NK-92 treated with Interleukin-12 subunit alpha and Interleukin-12 subunit beta, amount 100 ng/mL, for 24 hours (cell line): Measurements from ENCODE around the gene ARL5A.

Experiments
- DNase-seq: peaks from one replicate; lab custom pipeline; 2025; lab: John Stamatoyannopoulos, UW

The ARL5A gene

GRCh38 chr2:151840216-151841046 lies 12.2 kb upstream of the ARL5A start:
- no peak for DNase-seq

GRCh38 chr2:151837926-151838325 lies 9.7 kb upstream of the ARL5A start:
- no peak for DNase-seq

GRCh38 chr2:151833984-151834383 lies 5.8 kb upstream of the ARL5A start:
- DNase-seq = no peak

- DNase-seq = no peak
Observed at GRCh38 chr2:151830961-151831360, 2.7 kb upstream of the ARL5A start.

GRCh38 chr2:151828890-151829324 lies 686 bp upstream of the ARL5A start:
- DNase-seq = no peak

- DNase-seq = peak; percentile 9
Observed at GRCh38 chr2:151827564-151828142, 568 bp downstream of the ARL5A start.

GRCh38 chr2:151826737-151827157 lies 1.5 kb downstream of the ARL5A start:
- DNase-seq = no peak

GRCh38 chr2:151824886-151825285 lies 3.3 kb downstream of the ARL5A start:
- no peak for DNase-seq

GRCh38 chr2:151823651-151824050 lies 4.6 kb downstream of the ARL5A start:
- no peak for DNase-seq

- no peak for DNase-seq
Observed at GRCh38 chr2:151819920-151820319, 8.3 kb downstream of the ARL5A start.

GRCh38 chr2:151817929-151818328 lies 10.3 kb downstream of the ARL5A start:
- DNase-seq = no peak

GRCh38 chr2:151816843-151817242 lies 11.4 kb downstream of the ARL5A start:
- DNase-seq = no peak

- no peak for DNase-seq
Observed at GRCh38 chr2:151815821-151816489, 12.3 kb downstream of the ARL5A start.

GRCh38 chr2:151810489-151810888 lies 17.7 kb downstream of the ARL5A start:
- DNase-seq = no peak

GRCh38 chr2:151809073-151809383 lies 19.2 kb downstream of the ARL5A start:
- DNase-seq = no peak

GRCh38 chr2:151808258-151809072 lies 19.8 kb downstream of the ARL5A start:
- no peak for DNase-seq

- no peak for DNase-seq
Observed at GRCh38 chr2:151805961-151806360, 22.3 kb downstream of the ARL5A start.

- no peak for DNase-seq
Observed at GRCh38 chr2:151805343-151805742, 22.9 kb downstream of the ARL5A start.

GRCh38 chr2:151803811-151804210 lies 24.4 kb downstream of the ARL5A start:
- no peak for DNase-seq

- DNase-seq = no peak
Observed at GRCh38 chr2:151802315-151802714, 25.9 kb downstream of the ARL5A start.

- DNase-seq = no peak
Observed at GRCh38 chr2:151799886-151800292, 28.3 kb downstream of the ARL5A start.

- DNase-seq = no peak
Observed at GRCh38 chr2:151796774-151797173, 31.4 kb downstream of the ARL5A start.
